GM19397 (cell line): ENCODE measurements around the gene GPC2.

Source experiments
- ATAC-seq: cut with Tn5 transposase; IDR thresholded peaks from one replicate; pipeline ENCODE4 v1.9.1; 2021; ENCODE audit warnings: mild to moderate bottlenecking, moderate library complexity; ENCODE audit not compliant: unreplicated experiment

GPC2 gene

DNA sequence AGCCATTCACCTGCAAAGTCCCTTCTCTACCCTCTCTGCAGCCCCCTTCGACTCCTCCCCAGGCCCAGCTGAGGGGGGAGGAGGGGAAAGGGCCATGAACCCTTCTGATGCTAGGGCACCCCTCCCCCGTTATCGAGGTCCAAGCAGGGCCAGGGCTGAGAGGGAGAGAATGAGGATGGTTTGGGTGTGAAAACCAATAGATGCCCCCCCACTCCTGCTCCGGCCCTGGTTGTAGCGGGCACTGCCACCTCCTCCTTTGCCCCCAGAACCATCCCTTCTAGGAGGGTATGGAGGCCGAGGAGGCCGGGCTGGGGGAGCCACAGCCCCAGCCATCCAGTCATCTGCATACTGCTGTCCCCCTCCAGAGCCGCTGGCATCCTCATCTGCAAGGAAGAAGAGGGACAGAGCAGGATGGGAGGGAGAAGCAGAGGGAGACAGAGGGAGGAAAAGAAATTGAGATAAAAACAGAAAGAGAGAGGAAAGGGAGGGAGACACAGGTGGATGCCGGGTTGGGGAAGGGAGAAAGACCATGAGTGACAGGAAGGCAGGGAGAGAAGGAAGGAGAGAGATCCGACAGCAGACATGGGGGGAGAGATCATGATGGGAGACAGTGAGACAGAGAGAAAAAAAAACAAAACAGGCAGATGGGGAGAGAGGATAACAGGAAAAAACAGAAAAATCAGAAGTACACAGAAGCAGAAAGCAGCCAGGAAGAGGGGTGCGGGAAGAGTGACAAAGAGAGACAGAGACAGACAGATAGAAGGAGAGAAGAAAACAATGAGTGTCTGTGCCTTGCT lies 6.9 kb downstream of the GPC2 start:
- ATAC-seq, result no peak

GRCh38 chr7:100169147-100169850 lies 7.9 kb downstream of the GPC2 start:
- ATAC-seq, result no peak

GRCh38 chr7:100167912-100168323 lies 9.3 kb downstream of the GPC2 start:
- ATAC-seq, result no peak

DNA sequence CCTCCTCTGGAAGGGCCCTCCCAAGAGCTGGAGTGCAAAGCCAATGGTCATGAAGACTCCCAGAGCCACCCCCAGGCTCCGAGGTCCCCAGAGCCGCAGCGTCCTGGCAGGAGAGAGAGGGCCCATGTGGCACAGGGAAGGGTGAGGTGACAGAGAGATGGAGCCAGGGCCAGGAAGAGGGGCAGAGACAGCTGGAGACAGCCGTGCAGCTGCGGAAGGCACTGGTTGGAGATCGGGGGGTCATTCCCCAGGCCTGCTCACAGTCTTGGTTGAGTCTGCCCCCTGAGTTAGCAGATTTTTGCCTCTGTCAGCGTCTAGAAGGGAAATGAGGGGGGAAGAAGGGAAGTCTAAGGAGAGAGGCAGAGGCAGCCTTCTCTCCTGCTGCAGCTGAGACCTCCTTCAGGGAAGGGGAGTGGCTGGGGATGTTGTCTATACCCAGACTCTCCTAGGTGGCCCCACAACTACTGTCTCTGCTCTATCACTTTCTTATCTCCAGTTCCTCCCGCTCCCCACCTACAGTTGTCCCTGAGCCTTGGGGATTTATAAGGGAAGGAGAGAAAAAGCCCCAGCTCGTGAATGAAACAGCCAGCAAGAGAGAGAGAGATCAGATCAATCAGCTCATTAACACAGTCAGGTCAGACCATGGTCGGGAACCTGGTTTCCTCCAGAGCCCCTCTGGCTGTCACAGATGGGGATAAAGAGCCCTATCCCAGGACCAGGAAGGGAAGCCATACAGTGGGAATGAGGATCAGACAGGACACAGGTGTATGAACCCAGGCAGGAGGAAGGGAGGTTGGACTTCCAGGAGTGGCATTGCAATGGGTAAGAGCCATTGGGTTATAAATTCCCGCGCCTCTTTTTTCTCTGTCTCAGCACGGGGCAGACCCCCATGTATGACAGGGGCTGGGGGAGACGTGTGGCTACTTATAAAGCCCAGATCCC lies 9.9 kb downstream of the GPC2 start:
- ATAC-seq, result no peak

- ATAC-seq, result no peak
Measured at GRCh38 chr7:100166317-100166940, 10.8 kb downstream of the GPC2 start.

DNA sequence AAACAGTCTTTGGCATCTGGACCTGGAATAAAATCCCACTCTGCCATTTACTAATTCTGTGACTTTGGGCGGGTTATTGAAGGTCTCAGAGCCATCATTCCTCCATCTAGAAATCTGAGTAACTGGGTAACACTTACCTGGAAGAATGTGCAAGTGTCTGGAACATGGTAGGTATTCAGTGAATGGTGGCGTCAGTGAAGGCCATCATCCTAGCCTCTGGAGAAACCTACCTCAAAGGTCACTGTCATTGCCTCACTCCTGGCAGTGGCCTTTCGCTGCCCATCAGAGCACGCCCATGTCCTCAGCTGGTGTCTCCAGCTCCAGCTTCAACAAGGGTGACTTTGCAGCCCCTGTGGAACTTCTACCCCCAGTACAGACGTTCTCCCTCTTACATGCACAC lies 13.3 kb downstream of the GPC2 start:
- no peak for ATAC-seq

GRCh38 chr7:100163006-100163531 lies 14.1 kb downstream of the GPC2 start:
- no peak for ATAC-seq

DNA sequence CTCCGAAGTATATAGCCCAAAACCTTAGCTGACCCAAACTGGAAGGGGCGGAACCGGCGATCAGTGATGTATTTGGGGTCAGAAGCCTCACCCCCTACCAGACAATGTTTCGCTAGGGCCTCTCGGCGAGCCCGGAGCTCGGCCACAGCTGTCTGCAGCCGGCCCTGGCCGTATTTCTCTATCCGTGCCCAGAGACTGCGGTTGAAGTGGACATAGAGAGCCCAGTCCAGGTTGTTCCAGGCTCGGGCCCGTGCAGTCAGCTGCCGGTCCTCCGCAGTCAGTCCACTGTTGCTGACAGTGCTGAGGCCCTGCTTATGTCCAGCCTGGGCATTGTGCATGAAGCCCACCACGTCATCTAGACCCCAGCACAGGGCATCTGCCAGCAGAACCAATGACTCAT lies 17.1 kb downstream of the GPC2 start:
- no peak for ATAC-seq

DNA sequence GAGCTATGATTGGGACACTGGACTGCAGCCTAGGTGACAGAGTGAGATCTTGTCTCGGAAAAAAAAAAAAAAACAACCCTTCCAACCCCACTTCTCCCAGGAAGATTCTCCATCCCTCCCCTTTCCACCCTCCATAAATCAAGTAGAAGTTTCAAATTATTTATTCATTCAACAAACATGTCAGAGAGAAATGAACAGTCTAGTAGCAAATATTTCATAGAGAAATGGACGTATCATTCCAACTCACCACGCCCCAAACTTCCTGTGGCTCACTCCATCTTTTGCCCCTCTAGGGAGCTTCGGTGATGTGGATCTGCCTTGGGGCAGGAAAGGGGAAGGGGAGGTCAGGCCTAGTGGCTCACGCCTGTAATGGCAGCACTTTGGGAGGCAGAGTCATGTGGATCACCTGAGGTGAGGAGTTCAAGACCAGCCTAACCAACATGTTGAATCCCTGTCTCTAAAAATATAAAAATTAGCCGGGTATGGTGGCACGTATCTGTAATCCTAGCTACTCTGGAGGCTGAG lies 18.0 kb downstream of the GPC2 start:
- no peak for ATAC-seq

DNA sequence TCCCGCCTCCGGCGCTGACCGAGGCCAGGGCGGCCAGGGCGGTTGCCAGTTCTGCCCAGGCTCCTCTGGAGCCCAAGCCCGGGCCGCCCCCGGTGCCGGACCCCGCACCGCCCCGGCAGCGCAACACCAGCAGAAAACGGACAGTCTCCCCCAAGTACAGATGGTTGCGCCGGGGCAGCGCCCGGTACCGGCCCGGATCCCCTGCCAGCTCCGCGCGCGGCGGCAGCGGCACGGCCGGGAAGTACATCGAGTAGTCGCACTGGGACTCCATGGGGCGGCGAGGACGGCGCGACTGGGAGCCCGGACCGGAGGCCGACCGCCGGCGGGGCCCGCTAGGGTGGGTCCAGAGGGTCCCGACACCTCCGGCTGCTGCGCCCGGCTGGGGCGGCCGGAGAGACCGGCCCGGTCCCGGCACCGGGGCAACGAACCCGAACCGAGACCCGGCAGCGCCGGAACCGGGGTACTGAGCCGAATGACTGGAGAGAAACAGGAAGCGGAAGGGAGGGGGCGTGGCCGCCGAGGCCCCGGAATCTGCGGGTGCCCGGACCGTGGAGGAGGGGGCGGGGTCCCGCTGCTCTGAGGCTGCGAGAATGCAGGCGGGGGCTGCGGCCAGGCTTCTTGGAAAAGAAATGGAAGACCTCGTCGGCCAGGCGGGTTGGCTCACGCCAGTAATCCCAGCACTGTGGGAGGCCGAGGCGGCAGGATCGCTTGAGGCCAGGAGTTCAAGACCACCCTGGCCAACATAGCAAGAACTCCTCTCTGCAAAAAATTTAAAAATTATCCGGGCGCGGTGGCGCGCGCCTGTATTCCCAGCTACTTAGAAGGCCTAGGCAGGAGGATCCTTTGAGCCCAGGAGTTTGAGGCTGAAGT lies 18.7 kb downstream of the GPC2 start, which contains the start of gene TRAPPC14:
TRAPPC14 (minus strand) TSS at position 495 of the 870 bp plus-strand sequence; CDS start at position 271, 224 bp downstream.
- ATAC-seq, result peak; percentile 88

- no peak for ATAC-seq
Measured at GRCh38 chr7:100157334-100158228, 19.6 kb downstream of the GPC2 start.

- no peak for ATAC-seq
Measured at GRCh38 chr7:100157069-100157333, 20.2 kb downstream of the GPC2 start.

GRCh38 chr7:100156331-100157068 lies 20.7 kb downstream of the GPC2 start:
- no peak for ATAC-seq

DNA sequence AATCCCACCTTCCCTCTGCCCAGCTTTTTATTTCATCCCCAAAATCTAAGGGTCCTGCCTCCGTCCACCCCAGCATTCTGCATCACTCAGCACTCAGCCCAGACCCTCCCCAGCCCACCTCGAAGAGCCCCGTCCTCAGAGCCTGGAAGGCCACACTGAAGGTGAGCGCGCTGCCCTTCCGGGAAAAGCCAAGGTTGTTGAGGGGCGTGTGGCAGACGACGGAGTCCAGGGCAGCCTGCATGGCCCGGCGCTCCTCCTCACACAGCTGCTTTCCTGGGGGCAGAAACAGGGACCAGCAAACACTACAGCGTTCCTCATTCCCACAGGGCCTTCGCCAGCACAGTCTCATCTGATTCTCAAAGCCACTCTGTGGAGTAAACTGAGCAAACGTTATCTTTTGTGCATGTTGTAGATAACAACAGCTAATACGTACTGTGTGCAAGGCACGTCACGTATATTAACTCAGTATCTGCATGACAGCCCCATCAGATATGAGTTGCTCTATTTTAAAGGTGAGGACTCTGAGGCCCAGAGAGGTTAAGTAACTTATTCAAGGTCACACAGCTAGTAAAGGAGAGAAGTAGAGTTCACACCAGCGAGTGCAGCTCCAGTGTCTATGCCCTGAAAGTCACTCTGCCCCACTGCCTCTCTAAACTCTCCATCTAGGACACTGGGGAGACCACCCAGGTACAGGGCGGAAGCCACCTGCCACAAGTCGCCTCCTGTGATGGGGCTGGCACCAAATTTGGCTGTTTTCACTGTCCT lies 21.4 kb downstream of the GPC2 start:
- no peak for ATAC-seq

DNA sequence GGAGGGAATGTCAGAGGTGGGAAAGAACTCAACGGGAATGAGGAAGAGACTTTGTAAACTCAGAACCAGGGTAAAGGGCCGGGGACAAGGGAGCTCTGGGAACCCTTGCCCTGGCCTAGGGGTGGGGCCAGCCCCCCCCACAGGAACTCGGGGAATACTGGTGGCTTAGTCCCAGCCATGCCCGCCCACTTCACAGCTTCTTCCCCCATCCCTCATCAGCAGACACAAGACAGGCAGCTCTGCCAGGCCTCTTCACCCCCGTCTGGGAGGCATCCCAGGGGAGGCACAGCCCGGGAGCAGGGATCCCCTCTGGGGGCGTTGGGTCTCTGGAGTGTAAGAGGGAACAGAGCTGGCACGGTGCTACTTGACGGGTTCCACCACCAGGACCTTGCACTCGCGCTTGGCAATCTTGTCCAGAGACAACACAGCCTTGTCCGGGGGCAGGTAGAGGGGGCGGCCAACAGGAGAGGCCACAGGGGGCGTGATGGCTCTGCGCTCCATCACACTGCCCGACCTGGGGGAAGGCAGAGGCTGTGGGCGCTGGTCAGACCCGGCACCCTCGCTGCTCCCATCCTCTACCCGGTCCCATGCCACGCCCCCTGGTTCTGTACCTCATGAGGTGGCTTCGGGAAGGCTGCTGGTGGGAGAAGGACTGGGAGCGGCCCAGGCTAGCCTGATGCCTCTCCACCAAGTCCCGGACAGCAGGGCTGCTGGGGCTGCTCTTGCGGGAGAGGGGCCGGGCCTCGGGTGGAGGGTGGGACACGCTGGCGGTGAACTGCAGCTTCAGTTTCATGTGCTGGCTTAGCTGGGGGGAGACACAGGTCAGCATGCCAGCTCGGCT lies 22.3 kb downstream of the GPC2 start:
- no peak for ATAC-seq
